Esophagus muscularis mucosa (tissue), 4 donors: ENCODE results near the gene TOM1L2.

Experiments
- EP300 ChIP-seq: sonication (generic); formaldehyde crosslinking; IDR thresholded peaks from one replicate; pipeline ENCODE4 v1.6.1; 2017; ENCODE audit warnings: antibody characterized with exemption
- POLR2A ChIP-seq: fragments of 450-650 bp; IDR thresholded peaks from one replicate; pipeline ENCODE4 v1.6.1; 2017; ENCODE audit warnings: antibody characterized with exemption, moderate library complexity, mild to moderate bottlenecking, low read depth
- TF ChIP-seq, protein P1 (sequence below), 3 experiments: fragments of 200-600 bp in 2 of 3; fragments of 450-650 bp in 1 of 3; sonication (generic) in 2 of 3; IDR thresholded peaks; one replicate each; pipeline ENCODE4 v1.5.1; 2017 to 2019; ENCODE audit warnings: antibody characterized with exemption in 3 of 3, mild to moderate bottlenecking in 2 of 3, moderate library complexity in 1 of 3

DNA sequence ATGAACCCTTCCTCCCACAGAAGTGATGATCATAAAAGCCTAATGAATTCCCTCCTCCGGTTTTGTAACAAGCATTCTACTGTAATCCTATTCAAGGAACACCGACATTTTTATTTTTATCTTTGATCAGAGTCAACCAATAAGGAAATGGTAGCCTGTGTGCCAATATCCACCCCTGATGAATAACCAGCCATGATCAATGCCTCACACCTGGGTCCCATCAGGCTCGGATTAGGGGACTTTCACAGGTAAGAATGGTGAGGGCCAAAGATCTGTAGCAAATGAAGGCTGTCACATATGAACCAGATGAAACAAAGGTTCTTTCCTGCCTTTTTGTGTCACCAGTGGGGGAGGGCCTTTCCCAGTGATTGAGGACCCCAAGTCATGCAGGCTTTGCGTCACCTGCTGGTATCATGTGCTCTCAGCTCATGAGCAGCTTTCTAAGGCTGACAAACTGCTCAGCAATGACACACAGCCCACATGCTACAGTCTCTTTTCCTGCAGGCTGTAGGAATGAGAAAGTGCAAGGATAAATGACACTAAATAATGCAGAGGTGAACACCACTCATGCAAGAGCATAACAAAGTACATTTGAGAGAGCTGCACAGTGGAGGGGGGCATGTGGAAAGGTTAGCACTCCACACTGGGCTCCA, 34.9 kb downstream of the TOM1L2 start:
- no peak for TF ChIP-seq POLR2A
- TF ChIP-seq, protein P1, sequence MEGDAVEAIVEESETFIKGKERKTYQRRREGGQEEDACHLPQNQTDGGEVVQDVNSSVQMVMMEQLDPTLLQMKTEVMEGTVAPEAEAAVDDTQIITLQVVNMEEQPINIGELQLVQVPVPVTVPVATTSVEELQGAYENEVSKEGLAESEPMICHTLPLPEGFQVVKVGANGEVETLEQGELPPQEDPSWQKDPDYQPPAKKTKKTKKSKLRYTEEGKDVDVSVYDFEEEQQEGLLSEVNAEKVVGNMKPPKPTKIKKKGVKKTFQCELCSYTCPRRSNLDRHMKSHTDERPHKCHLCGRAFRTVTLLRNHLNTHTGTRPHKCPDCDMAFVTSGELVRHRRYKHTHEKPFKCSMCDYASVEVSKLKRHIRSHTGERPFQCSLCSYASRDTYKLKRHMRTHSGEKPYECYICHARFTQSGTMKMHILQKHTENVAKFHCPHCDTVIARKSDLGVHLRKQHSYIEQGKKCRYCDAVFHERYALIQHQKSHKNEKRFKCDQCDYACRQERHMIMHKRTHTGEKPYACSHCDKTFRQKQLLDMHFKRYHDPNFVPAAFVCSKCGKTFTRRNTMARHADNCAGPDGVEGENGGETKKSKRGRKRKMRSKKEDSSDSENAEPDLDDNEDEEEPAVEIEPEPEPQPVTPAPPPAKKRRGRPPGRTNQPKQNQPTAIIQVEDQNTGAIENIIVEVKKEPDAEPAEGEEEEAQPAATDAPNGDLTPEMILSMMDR (IDR thresholded peaks at IDR 0.05), result no peak
- TF ChIP-seq EP300, result no peak
